Neutrophil (primary cell): ENCODE measurements around the gene THTPA.

ENCODE experiments used
- H3K27ac ChIP-seq: fragments of 200-600 bp; sonication (generic); 2 replicates; pipeline ENCODE4 v1.5.1; 2016; ENCODE audit warnings: mild to moderate bottlenecking, moderate library complexity
- H3K27me3 ChIP-seq: fragments of 200-600 bp; sonication (generic); 2 replicates; pipeline ENCODE4 v1.6.0; 2016; ENCODE audit warnings: mild to moderate bottlenecking
- H3K36me3 ChIP-seq: fragments of 200-600 bp; sonication (generic); 2 replicates; pipeline ENCODE4 v1.5.1; 2017
- H3K4me1 ChIP-seq, 2 experiments: fragments of 200-600 bp in 1 of 2; sonication (generic) in 1 of 2; 1 replicate in 1 of 2; 2 replicates in 1 of 2; pipeline versions ENCODE4 v1.5.1 to v1.6.1; 2013 to 2016; ENCODE audit warnings: low read depth in 1 of 2, low read length in 1 of 2, mild to moderate bottlenecking in 1 of 2, moderate library complexity in 1 of 2; ENCODE audit not compliant: control insufficient read depth in 1 of 2, insufficient read depth in 1 of 2
- H3K4me3 ChIP-seq, 2 experiments: fragments of 200-600 bp in 1 of 2; sonication (generic) in 1 of 2; 1 replicate in 1 of 2; 2 replicates in 1 of 2; pipeline ENCODE4 v1.5.1; 2013 to 2016; ENCODE audit warnings: low read depth in 1 of 2, low read length in 1 of 2, mild to moderate bottlenecking in 1 of 2, moderate library complexity in 1 of 2
- H3K9me3 ChIP-seq: fragments of 200-600 bp; sonication (generic); 2 replicates; pipeline ENCODE4 v1.5.1; 2016
- CTCF ChIP-seq: fragments of 200-600 bp; sonication (generic); IDR thresholded peaks from 2 replicates; pipeline ENCODE4 v1.5.1; 2016; ENCODE audit warnings: antibody characterized with exemption

Gene THTPA

GRCh38 chr14:23523229-23524016, 32.6 kb upstream of the THTPA start:
- Histone ChIP-seq H3K27ac (no peak overlapping the region), H3K27me3 (no peaks in the 10 kb centered on the region), H3K36me3 (peaks cover 17% of the 10 kb centered on the region), H3K4me1 (peaks cover 27 to 40% of the 10 kb centered on the region in 2 experiments), H3K4me3 (no peak overlapping the region), H3K9me3 (no peaks in the 10 kb centered on the region)
- TF ChIP-seq CTCF, result no peak

DNA sequence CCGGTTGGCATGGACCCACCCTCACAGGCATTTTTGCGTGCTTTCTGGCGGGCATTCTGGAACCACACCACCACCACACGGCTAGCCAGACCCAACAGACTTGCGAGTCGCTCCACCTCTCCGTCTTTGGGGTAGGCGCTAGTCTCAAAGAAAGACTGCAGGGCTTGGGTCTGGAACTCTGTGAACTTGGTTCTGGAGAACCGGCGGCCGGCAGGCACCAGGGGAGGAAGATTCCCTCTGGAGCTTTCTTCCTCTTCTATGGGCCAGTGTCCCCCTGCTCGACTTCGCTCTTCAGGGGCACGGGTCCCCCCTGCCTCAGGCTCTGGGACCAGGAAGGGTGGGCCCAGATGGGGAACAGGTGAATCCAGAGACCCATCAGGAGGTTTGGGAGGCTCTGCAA, 31.1 kb upstream of the THTPA start:
- Histone ChIP-seq H3K9me3 (no peaks in the 10 kb centered on the region), H3K4me3 (no peak overlapping the region), H3K27me3 (no peaks in the 10 kb centered on the region), H3K27ac (no peak overlapping the region), H3K4me1 (peaks cover 27 to 40% of the 10 kb centered on the region in 2 experiments), H3K36me3 (peaks cover 17% of the 10 kb centered on the region)
- no peak for TF ChIP-seq CTCF

- no peaks in the 10 kb centered on the region for H3K9me3 ChIP-seq
- H3K4me3 ChIP-seq, result no peak overlapping the region
- peaks cover 27 to 40% of the 10 kb centered on the region in 2 experiments for H3K4me1 ChIP-seq
- H3K27me3 ChIP-seq, result no peaks in the 10 kb centered on the region
- TF ChIP-seq CTCF, result no peak
- no peak overlapping the region for H3K27ac ChIP-seq
- H3K36me3 ChIP-seq, result peaks cover 17% of the 10 kb centered on the region
Measured at GRCh38 chr14:23525611-23526010, 30.5 kb upstream of the THTPA start.

GRCh38 chr14:23528555-23528954, 27.5 kb upstream of the THTPA start:
- Histone ChIP-seq H3K36me3 (peaks cover 17% of the 10 kb centered on the region), H3K27ac (no peak overlapping the region), H3K27me3 (no peaks in the 10 kb centered on the region), H3K4me3 (no peak overlapping the region), H3K4me1 (peaks cover 10 to 14% of the 10 kb centered on the region in 2 experiments), H3K9me3 (no peaks in the 10 kb centered on the region)
- TF ChIP-seq CTCF, result no peak

DNA sequence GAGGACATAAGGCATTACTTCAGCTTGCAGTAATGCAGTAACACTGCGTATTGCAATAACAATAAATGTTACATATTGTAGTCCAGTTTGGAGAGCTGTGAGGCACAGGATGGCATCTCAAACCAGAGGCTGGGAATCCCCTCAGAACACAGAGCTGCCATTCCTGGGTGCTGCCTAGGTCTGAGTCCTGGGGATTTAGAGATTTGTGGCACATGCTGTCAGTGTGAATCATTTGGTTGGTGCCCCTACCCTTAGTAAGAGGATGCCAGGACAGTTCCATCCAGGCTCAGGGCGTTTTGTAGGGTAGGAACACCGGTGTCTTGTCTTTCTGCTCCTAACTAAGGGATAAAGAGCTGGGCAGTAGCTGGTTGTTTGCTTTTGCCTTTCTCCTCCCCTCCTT, 27.1 kb upstream of the THTPA start:
- H3K27me3 ChIP-seq, result no peaks in the 10 kb centered on the region
- H3K4me1 ChIP-seq, result peaks cover 5 to 9% of the 10 kb centered on the region in 2 experiments
- no peaks in the 10 kb centered on the region for H3K9me3 ChIP-seq
- H3K4me3 ChIP-seq, result no peak overlapping the region
- peaks cover 17% of the 10 kb centered on the region for H3K36me3 ChIP-seq
- no peak overlapping the region for H3K27ac ChIP-seq
- no peak for TF ChIP-seq CTCF
